A673 (cell line): ENCODE results near the gene DPYSL4. TPM values are rescaled to one million over a fixed set of nuclear protein-coding genes. Genes with fewer than 3 reads are reported as not detected.

Experiments
- BruUV-seq: library from RNA; stranded (reverse); fragments of 400-500 nt; replicated peaks from 2 replicates; lab custom pipeline; 2021; lab: Mats Ljungman, UMichigan
- CTCF ChIA-PET: fragments of 300-600 bp; sonication (Branson Sonifier 250); formaldehyde crosslinking; loops from one replicate; lab custom pipeline; 2022; ENCODE audit warnings: antibody characterized with exemption; lab: Charles Lee
- POLR2A ChIA-PET: fragments of 300-600 bp; sonication (Branson Sonifier 250); formaldehyde crosslinking; loops from one replicate; lab custom pipeline; 2022; ENCODE audit warnings: antibody characterized with exemption; ENCODE audit not compliant: low non-redundant PET; lab: Charles Lee
- DNase-seq: peaks from one replicate; pipeline ENCODE4 v3.0.0-alpha.2; 2015; ENCODE audit warnings: low spot score
- H3K27ac ChIP-seq: fragments of 200-600 bp; sonication (generic); 2 replicates; pipeline ENCODE4 v1.5.1; 2016; ENCODE audit warnings: mixed run types, low read depth, mild to moderate bottlenecking, mixed read lengths, antibody characterized with exemption, low read length; ENCODE audit not compliant: poor library complexity, severe bottlenecking
- H3K27me3 ChIP-seq: fragments of 200-600 bp; sonication (generic); replicated peaks from 2 replicates; pipeline ENCODE4 v1.6.1; 2017; ENCODE audit warnings: mixed run types, low read depth, mild to moderate bottlenecking, mixed read lengths, antibody characterized with exemption, low read length; ENCODE audit not compliant: insufficient read depth, poor library complexity
- H3K36me3 ChIP-seq: fragments of 200-600 bp; sonication (generic); 2 replicates; pipeline ENCODE4 v1.6.1; 2016; ENCODE audit warnings: mixed run types, mild to moderate bottlenecking, mixed read lengths, antibody characterized with exemption, low read length; ENCODE audit not compliant: insufficient read depth, poor library complexity, severe bottlenecking
- H3K4me1 ChIP-seq: fragments of 200-600 bp; sonication (generic); 2 replicates; pipeline ENCODE4 v1.6.1; 2017; ENCODE audit warnings: mixed run types, mild to moderate bottlenecking, mixed read lengths, antibody characterized with exemption, low read length; ENCODE audit not compliant: insufficient read depth, poor library complexity, severe bottlenecking
- H3K4me3 ChIP-seq: fragments of 200-600 bp; sonication (generic); 2 replicates; pipeline ENCODE4 v1.5.1; 2016; ENCODE audit warnings: low read depth, mixed run types, mild to moderate bottlenecking, mixed read lengths, low read length; ENCODE audit not compliant: poor library complexity, severe bottlenecking
- H3K9me3 ChIP-seq: fragments of 200-600 bp; sonication (generic); 2 replicates; pipeline ENCODE4 v1.6.1; 2016; ENCODE audit warnings: mixed run types, low read depth, mild to moderate bottlenecking, mixed read lengths, antibody characterized with exemption, low read length; ENCODE audit not compliant: poor library complexity, severe bottlenecking
- EZH2 ChIP-seq: fragments of 200-600 bp; sonication (generic); IDR thresholded peaks from 2 replicates; pipeline ENCODE4 v1.6.1; 2017; ENCODE audit warnings: borderline replicate concordance, low read depth, mild to moderate bottlenecking, mixed read lengths, antibody characterized with exemption, low read length; ENCODE audit not compliant: poor library complexity, severe bottlenecking
- intact Hi-C: fragments of 100-400 bp; cut with micrococcal nuclease; formaldehyde crosslinking; loops from one replicate; pipeline ENCODE4 v1.10.0; 2022; ENCODE audit not compliant: unreplicated experiment
- total RNA-seq: library from RNA; stranded (reverse); gene quantifications from 2 replicates; pipeline ENCODE4 v1.2.3, GENCODE V29; 2021
- TF ChIP-seq, protein P1 (sequence below): fragments of 300-800, 200-600 bp; sonication (generic); conservative IDR thresholded peaks from 2 replicates; pipeline ENCODE4 v1.5.1; 2017; ENCODE audit warnings: low read depth, mild to moderate bottlenecking, antibody characterized with exemption, low read length, moderate library complexity, mixed read lengths

DPYSL4 gene
- total RNA-seq, 1 experiment from 2014 or later = 13.1 TPM

DNA sequence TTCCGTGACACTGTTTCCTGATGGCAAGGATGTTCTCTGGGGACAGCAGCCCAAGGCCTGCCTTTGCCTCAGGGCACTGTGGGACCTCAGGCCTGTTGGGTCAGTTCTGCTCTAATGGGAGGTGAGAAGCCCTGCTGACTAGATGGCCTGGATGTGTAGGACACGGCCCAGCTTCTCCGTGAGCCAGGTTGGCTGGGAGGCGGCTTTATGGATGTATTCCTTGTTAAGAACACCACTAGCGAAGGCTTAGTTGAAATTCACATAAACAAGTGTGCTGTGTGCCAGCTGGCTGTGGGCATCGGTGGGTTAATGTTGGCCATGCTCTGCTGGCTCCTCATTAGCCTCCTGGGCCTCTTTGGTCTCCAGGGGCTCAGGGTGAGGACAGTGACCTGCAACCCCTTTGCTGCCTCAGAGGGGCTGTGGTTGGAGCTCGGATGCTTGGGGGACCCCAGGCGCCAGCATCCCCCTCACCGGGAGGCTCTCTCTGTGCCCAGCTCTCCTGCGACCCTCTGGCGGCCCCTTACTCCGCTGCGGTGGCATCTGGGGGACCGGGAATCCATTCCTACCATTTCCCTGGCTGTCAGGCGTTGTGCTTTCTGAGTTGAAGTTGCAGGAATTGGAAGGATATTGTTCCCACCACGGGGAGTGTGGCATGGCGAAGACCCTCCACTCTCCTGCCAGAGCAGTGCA, 22.8 kb upstream of the DPYSL4 start:
- no peaks in the 10 kb centered on the region for H3K36me3 ChIP-seq
- POLR2A ChIA-PET = no interaction called here
- no peaks in the 10 kb centered on the region for H3K9me3 ChIP-seq
- no peak overlapping the region for H3K27ac ChIP-seq
- no peak for DNase-seq
- H3K4me3 ChIP-seq = no peak overlapping the region
- intact Hi-C loops = no loop called here
- TF ChIP-seq, protein P1, sequence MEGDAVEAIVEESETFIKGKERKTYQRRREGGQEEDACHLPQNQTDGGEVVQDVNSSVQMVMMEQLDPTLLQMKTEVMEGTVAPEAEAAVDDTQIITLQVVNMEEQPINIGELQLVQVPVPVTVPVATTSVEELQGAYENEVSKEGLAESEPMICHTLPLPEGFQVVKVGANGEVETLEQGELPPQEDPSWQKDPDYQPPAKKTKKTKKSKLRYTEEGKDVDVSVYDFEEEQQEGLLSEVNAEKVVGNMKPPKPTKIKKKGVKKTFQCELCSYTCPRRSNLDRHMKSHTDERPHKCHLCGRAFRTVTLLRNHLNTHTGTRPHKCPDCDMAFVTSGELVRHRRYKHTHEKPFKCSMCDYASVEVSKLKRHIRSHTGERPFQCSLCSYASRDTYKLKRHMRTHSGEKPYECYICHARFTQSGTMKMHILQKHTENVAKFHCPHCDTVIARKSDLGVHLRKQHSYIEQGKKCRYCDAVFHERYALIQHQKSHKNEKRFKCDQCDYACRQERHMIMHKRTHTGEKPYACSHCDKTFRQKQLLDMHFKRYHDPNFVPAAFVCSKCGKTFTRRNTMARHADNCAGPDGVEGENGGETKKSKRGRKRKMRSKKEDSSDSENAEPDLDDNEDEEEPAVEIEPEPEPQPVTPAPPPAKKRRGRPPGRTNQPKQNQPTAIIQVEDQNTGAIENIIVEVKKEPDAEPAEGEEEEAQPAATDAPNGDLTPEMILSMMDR = no peak
- TF ChIP-seq EZH2 = no peak
- no peaks in the 10 kb centered on the region for H3K4me1 ChIP-seq
- no peaks in the 10 kb centered on the region for H3K27me3 ChIP-seq
- BruUV-seq = no TSS peak
- CTCF ChIA-PET = no interaction called here

DNA sequence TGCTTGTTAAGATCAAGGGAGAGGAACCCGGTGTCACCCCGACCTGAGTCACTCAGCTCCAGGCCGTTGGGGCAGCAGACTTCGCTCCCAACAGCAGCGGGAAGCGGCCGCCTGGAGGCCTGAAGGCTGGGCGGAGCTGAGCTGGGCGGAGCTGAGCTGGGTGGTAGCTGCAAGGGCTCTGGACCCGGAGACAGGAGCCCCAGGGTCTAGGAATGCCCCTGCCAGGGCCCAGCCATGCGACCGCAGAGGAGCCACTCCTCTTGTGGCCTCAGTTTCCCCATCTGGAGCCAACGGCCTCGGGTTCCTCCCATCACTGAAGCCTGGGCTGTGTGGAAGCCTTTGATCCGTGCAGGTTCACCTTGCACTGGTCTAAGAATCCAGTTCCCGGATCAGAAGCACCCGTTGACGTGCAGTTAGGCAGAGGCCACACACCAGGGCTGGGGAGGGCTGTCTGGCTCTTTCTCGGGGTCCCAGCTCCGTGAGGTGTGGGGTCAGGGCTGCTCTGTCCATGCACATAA, 21.9 kb upstream of the DPYSL4 start:
- Histone ChIP-seq H3K27ac (no peak overlapping the region), H3K4me1 (no peaks in the 10 kb centered on the region), H3K9me3 (no peaks in the 10 kb centered on the region), H3K27me3 (no peaks in the 10 kb centered on the region), H3K4me3 (no peak overlapping the region), H3K36me3 (no peaks in the 10 kb centered on the region)
- intact Hi-C loops = no loop called here
- ChIA-PET CTCF (no interaction called here), POLR2A (no interaction called here)
- no peak for DNase-seq
- TF ChIP-seq, protein P1 = no peak
- TF ChIP-seq EZH2 = no peak
- no TSS peak for BruUV-seq

DNA sequence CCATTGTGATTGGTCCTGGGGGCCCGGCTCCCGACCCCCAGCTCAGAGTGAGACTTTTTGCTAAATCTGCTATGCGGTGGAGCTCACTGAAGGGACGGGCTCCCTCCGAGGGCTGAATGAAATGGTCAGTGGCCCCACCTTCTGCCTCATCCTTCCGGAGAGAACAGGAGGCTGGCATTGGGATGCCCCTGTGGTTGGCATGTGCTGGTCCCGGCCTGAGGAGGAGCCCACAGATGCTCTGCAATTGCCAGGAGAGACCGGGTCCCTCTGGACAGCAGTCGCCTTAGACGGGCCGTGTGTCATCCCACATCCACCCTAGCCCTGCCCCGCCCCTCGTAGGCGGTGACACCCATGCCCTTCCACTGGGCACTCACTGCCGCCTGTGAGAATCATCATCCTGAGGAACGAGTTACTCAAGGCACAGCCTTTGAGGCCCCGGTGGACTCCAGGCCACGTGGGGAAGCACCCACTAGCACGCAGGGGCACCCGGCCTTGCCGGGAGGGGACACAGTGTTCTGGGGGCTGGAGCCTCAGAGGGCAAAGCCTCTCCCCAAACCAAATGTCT, 21.2 kb upstream of the DPYSL4 start:
- DNase-seq = no peak
- CTCF ChIA-PET = no interaction called here
- H3K4me3 ChIP-seq = no peak overlapping the region
- BruUV-seq = no TSS peak
- H3K36me3 ChIP-seq = no peaks in the 10 kb centered on the region
- no peaks in the 10 kb centered on the region for H3K9me3 ChIP-seq
- no peaks in the 10 kb centered on the region for H3K4me1 ChIP-seq
- no peak overlapping the region for H3K27ac ChIP-seq
- intact Hi-C loops = no loop called here
- POLR2A ChIA-PET = no interaction called here
- H3K27me3 ChIP-seq = no peaks in the 10 kb centered on the region
- TF ChIP-seq, protein P1 = no peak
- TF ChIP-seq EZH2 = no peak
